ENCODE results near the gene IPO8.

The IPO8 gene

GRCh38 chr12:30695199-30696102 is at the start of gene IPO8:
Gene IPO8, minus strand, starts transcription at chr12:30695869. Its CDS starts 222 bp downstream, at chr12:30695647.
- intact Hi-C loops (cut with DNase I), result loop anchor here (2.0 kb wide), 1 partner anchor 59 kb away; the partner anchor contains the start of gene CAPRIN2
- DNase-seq, result peak; percentile 84 to 97 (median 94)

GRCh38 chr12:30744321-30744720 is 48.7 kb upstream of the IPO8 start:
- DNase-seq, result no peak
- intact Hi-C loops (cut with DNase I), result no loop called here

- intact Hi-C loops (cut with DNase I), result no loop called here
- no peak for DNase-seq
Measured at GRCh38 chr12:30740274-30740673, 44.6 kb upstream of the IPO8 start.

- no peak for DNase-seq
- intact Hi-C loops (cut with DNase I), result no loop called here
Measured at GRCh38 chr12:30739020-30739419, 43.4 kb upstream of the IPO8 start.

GRCh38 chr12:30732954-30733637 is 37.4 kb upstream of the IPO8 start:
- intact Hi-C loops (cut with DNase I), result no loop called here
- DNase-seq, result no peak

DNA sequence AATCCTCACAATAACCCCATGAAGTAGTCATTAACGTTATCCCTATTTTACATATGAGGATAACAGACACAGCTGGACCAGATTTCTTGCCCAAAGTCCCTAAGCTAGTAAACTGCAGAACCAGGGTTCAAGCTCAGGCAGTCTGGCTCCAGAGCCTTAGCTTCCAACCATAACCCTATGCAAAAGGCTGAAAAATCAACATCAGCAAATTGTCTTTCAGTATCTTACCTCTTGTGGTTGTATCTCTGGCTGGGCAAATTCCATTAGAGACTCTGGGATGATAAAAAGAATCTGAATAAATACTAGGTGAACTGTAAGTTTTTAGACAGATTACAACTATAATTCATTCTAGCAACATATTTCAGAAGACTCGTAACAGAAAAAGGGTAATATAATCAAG is 34.3 kb upstream of the IPO8 start:
- no peak for DNase-seq
- intact Hi-C loops (cut with DNase I), result no loop called here

- intact Hi-C loops (cut with DNase I), result no loop called here
- no peak for DNase-seq
Measured at GRCh38 chr12:30729547-30729946, 33.9 kb upstream of the IPO8 start.

- DNase-seq, result no peak
- intact Hi-C loops (cut with DNase I), result no loop called here
Measured at GRCh38 chr12:30726647-30727046, 31.0 kb upstream of the IPO8 start.

- intact Hi-C loops (cut with DNase I), result no loop called here
- peak in 4 of 42 donors; percentile 6 to 44 (median 10) for DNase-seq
Measured at GRCh38 chr12:30725739-30726138, 30.1 kb upstream of the IPO8 start.

GRCh38 chr12:30719060-30719459 is 23.4 kb upstream of the IPO8 start:
- no peak for DNase-seq

DNA sequence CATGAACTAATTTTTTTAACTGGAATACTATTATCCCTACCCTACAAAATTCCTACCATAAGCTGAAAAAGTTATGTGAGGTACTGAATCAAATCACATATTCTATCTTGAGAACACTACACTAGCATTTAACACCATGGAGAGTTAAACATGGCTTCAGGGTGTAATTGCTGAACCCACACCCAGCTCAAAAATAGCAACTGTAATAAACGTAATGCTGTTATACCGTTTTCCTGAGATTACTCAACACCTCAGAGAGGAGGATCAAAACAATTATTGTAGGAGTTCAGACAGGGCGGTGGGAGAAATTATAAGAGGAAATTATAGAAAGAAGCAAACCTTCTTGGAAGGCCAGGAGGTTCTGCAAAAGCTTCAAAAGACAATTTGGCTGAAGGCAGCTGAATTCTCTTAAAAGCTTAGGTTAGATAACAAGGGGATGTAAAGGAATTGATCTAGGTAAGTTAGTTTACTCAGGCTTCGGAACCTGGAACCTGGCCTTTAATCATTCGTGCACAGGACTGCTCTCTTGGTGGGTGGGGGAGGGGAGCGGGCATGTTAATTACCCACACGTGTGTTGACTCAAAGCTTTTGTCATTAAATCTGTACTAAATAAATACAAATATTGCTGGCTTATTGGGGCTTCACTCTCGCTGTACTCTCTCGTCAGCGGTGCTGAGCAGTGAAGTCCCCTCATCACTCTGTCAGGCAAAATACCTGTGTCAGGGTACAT is 12.1 kb upstream of the IPO8 start:
- DNase-seq, result peak in 5 of 42 donors; percentile 13 to 41 (median 21)
- intact Hi-C loops (cut with DNase I), result no loop called here

More at GRCh38 chr12:30719060-30719459, 23.4 kb upstream of the IPO8 start:
- intact Hi-C loops (cut with DNase I), result no loop called here

DNA sequence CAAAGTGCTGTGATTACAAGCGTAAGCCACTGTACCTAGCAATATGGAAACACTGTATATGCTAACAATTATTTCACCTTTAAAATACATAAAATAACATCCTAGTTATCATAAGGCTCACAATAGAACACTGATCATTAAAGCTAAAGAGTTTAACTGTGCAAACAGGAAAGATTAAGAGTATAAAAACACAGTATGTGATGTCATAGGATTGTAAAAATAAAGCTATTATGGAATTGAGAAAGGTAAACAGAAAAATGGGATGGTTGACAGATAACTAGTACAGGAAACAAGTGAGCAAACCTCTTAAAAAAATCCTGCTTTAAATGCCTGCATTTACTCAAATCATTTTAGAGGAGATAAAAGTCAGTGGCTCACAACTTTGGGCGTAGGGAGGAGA is 10.8 kb upstream of the IPO8 start:
- DNase-seq, result no peak
- intact Hi-C loops (cut with DNase I), result no loop called here

DNA sequence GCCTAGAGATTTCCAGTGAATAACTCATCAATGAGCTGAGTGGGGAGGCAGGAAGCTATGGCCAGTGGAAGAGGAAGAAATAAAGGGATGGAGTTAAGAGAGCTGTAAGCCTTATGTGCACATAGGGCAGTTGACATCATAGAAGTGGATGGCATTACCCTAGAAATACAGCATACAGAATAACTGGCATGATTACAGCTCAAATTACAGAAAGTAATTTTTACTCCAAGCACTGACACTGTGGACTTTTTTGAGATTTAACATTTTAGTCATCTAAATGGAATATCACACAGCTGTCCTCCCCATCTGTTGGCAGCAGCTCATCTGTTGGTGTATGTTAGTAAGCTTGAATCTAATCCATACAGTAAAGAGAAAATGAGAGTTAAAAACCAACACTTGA is 5.4 kb upstream of the IPO8 start:
- no peak for DNase-seq
- intact Hi-C loops (cut with DNase I), result no loop called here

DNA sequence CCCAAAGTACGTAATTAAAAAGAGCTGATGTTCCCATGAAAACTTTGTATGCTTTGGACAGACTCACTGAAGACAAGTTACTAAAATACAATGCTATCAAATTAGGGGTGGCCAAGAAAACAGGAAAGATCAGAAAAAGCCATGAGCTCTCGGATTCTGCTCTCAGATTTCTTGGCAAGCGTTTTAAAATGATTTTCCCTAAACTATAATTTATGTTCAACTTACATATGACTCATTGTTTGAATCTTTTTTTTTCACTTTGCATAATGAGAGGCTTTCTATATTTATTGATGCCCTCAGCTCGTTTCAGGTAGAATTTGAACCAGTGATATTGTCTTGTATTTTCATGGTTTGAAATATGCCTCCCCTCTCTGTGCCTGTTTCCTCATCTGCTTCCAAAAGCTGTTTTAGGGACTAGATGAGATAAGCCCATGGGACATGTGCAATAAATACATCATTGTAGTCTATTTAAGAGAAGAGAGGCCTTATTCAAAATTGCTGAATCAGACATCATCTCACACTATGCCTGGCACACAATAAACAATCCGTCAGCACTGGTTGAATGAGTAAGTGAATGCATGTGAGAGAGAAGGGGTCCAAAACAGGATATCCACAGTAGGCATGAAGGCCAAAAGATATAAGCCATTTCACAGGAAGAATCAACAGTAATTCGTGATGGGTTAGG is 4.7 kb upstream of the IPO8 start:
- intact Hi-C loops (cut with DNase I), result no loop called here

GRCh38 chr12:30698346-30698745 is 2.7 kb upstream of the IPO8 start:
- intact Hi-C loops (cut with DNase I), result no loop called here
- no peak for DNase-seq

More for the DNA sequence above, 4.7 kb upstream of the IPO8 start:
- peak in 1 of 42 donors; percentile 26 for DNase-seq

GRCh38 chr12:30696943-30697342 is 1.3 kb upstream of the IPO8 start:
- intact Hi-C loops (cut with DNase I), result no loop called here
- no peak for DNase-seq

DNA sequence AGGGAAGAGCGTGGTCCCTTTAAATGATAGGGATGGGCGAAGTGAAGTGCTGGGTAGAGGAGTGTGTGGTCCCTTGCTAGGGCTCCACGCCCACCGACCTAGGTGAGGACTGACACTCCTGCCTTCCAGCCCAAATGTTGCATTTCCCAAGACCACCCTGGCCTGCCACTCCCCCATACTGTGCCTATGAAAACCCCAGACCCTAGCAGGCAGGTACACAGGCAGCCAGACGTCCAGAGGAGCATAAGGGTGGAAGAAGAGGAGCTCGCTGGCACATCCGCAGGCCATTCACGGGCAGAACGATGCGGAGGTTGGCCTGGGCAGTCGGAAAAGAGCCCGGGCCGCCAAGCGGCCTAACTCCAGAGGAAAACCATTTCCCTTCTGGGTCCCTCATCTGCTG is 817 bp upstream of the IPO8 start:
- no peak for DNase-seq

DNA sequence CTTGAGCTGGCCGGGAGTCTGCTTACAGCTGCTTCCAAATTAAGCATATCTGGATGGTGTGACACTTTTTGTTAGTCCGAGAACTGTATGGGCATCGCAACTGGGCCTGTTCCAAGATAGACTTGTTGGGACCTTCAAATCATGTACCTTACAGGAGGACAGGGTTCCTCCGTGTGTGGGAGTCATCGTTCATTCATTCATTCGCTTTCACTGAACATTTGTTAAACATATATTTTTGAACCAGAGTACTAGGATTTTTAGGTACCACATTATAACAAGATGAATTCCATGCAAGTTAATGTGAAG is 387 bp upstream of the IPO8 start:
- intact Hi-C loops (cut with DNase I), result no loop called here
- DNase-seq, result no peak

More for the DNA sequence above, 817 bp upstream of the IPO8 start:
- intact Hi-C loops (cut with DNase I), result no loop called here
